ENCODE data around the gene SWSAP1.

DNA sequence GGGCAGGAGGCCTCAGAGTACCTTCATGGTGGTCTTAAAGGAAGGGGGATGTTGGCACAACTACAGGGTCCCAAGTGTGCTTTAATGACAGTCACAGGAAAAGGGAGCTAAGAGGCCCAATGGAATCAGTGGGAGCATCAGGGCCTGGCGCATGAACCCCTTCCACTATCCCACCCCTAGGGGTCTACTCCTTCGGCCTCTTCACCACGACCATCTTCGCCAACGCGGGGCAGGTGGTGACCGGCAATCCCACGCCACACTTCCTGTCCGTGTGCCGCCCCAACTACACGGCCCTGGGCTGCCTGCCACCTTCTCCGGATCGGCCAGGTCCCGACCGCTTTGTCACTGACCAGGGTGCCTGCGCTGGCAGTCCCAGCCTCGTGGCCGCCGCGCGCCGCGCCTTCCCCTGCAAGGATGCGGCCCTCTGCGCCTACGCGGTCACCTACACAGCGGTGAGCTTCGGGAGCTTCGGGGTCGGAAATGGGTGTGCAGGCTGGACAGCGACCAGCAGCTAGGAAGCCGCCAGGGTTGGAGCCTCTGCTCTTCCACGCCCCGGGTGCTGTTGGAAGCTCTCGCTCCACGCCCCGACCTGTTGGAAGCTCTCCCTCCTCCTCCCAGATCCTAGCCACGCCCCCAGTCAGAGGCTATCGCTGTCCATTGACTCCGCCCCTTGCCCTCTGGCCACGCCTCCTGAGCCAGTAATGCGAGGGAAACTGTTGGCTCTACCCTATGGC lies 13.3 kb upstream of the SWSAP1 start:
- TF ChIP-seq RUNX1 (IDR thresholded peaks at IDR 0.05; ENCODE audit: low read depth) (no peak), ZNF766 (CRISPR knock-in tag; conservative IDR thresholded peaks at IDR 0.05) (no peak), MECOM (CRISPR knock-in tag; IDR thresholded peaks at IDR 0.05) (no peak), ZNF407 (IDR thresholded peaks at IDR 0.05; ENCODE audit: low read depth) (no peak), NBN (IDR thresholded peaks at IDR 0.05; ENCODE audit: low read depth) (no peak), MCM2 (IDR thresholded peaks at IDR 0.05; ENCODE audit: low read depth) (no peak), SUPT5H (IDR thresholded peaks at IDR 0.05) (no peak), TEAD4 (IDR thresholded peaks at IDR 0.05; ENCODE audit: low read length) (no peak), TEAD4 (CRISPR knock-in tag; IDR thresholded peaks at IDR 0.05; ENCODE audit: borderline replicate concordance) (no peak), ZNF561 (CRISPR knock-in tag; conservative IDR thresholded peaks at IDR 0.05) (no peak), E2F8 (IDR thresholded peaks at IDR 0.05; ENCODE audit: low read depth, partially characterized antibody) (no peak), NFYB (IDR thresholded peaks at IDR 0.05; ENCODE audit: extremely low read depth, insufficient read length) (no peak), CTBP1 (IDR thresholded peaks at IDR 0.05; ENCODE audit: borderline replicate concordance) (no peak), TAF1 (IDR thresholded peaks at IDR 0.05; ENCODE audit: control insufficient read depth, extremely low read depth, insufficient read depth, low read length, severe bottlenecking) (no peak), DACH1 (IDR thresholded peaks at IDR 0.05; ENCODE audit: partially characterized antibody) (no peak)
